Measurements from ENCODE around the gene WASL. TPM values are rescaled to one million over a fixed set of nuclear protein-coding genes. Genes with fewer than 3 reads are reported as not detected.

The WASL gene
- total RNA-seq, 1 experiment from 2014 or later: 34.4 TPM

GRCh38 chr7:123727071-123727837 is 21.5 kb downstream of the WASL start (continued):
- TF ChIP-seq ZSCAN18 (CRISPR knock-in tag; IDR thresholded peaks at IDR 0.05) (no peak), ZNF416 (CRISPR knock-in tag; IDR thresholded peaks at IDR 0.05) (no peak), JAZF1 (CRISPR knock-in tag; IDR thresholded peaks at IDR 0.05) (no peak), GTF2I (CRISPR knock-in tag; conservative IDR thresholded peaks at IDR 0.05) (no peak), IRF2 (CRISPR knock-in tag; IDR thresholded peaks at IDR 0.05; ENCODE audit: borderline replicate concordance, low read depth) (no peak), NFATC4 (CRISPR knock-in tag; IDR thresholded peaks at IDR 0.05) (no peak), ZNF263 (CRISPR knock-in tag; IDR thresholded peaks at IDR 0.05; ENCODE audit: low read depth) (no peak), SOX15 (CRISPR knock-in tag; IDR thresholded peaks at IDR 0.05) (no peak), KAT7 (CRISPR knock-in tag; IDR thresholded peaks at IDR 0.05; ENCODE audit: borderline replicate concordance) (no peak), ZBTB21 (CRISPR knock-in tag; IDR thresholded peaks at IDR 0.05; ENCODE audit: borderline replicate concordance) (no peak)

DNA sequence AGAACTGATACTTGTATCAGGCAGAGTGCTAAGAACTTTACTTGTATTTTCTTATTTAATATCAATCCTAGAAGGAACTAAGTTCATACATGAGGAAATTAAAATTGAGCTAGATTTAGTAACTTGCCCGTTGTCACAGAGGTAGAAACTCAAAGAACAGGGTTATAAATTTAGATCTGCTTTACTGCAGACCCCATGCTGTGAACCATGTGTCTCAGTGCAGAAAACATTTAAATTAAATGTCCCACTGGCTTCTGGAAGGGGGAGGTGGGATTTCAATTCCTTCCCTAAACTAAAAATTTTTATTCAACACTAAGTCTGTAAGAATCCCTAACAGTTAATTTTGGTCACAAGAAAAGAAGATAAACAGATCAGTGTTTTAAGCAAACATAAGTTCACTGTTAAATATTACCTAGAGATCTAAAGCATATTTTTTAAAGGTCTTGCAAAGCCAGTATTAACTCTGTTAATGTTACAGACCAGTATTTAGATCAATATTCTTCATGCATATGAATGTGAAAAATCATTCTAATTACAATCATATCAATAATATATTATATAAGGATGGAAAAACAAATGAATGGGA is 23.1 kb downstream of the WASL start:
- POLR2A ChIA-PET: no interaction called here
- ATAC-seq (no peak), DNase-seq (ENCODE audit: low spot score) (no peak)
- CTCF ChIA-PET: no interaction called here
- H3K36me3 Mint-ChIP-seq: no peaks in the 10 kb centered on the region
- H3K27ac Mint-ChIP-seq: peak overlapping the region; percentile 72; the same call in 1 of the 2 replicates
- H3K9me3 Mint-ChIP-seq: no peaks in the 10 kb centered on the region
- H3K4me3 Mint-ChIP-seq: no peak overlapping the region; the same call in 1 of the 2 replicates
- TF ChIP-seq ZNF423 (CRISPR knock-in tag; IDR thresholded peaks at IDR 0.05) (no peak), AR (CRISPR knock-in tag; IDR thresholded peaks at IDR 0.05) (no peak), ZSCAN18 (CRISPR knock-in tag; IDR thresholded peaks at IDR 0.05) (no peak), ZNF232 (CRISPR knock-in tag; IDR thresholded peaks at IDR 0.05) (no peak), MLX (CRISPR knock-in tag; IDR thresholded peaks at IDR 0.05) (no peak), NFYB (CRISPR knock-in tag; conservative IDR thresholded peaks at IDR 0.05; ENCODE audit: low read depth) (no peak), ZNF263 (CRISPR knock-in tag; IDR thresholded peaks at IDR 0.05; ENCODE audit: low read depth) (no peak), KAT7 (CRISPR knock-in tag; IDR thresholded peaks at IDR 0.05; ENCODE audit: borderline replicate concordance) (no peak), PRRX2 (CRISPR knock-in tag; IDR thresholded peaks at IDR 0.05) (no peak), ZNF416 (CRISPR knock-in tag; IDR thresholded peaks at IDR 0.05) (no peak), ZNF512 (CRISPR knock-in tag; IDR thresholded peaks at IDR 0.05; ENCODE audit: borderline replicate concordance) (no peak), ETV6 (CRISPR knock-in tag; IDR thresholded peaks at IDR 0.05) (no peak)
- TF ChIP-seq, protein P1, sequence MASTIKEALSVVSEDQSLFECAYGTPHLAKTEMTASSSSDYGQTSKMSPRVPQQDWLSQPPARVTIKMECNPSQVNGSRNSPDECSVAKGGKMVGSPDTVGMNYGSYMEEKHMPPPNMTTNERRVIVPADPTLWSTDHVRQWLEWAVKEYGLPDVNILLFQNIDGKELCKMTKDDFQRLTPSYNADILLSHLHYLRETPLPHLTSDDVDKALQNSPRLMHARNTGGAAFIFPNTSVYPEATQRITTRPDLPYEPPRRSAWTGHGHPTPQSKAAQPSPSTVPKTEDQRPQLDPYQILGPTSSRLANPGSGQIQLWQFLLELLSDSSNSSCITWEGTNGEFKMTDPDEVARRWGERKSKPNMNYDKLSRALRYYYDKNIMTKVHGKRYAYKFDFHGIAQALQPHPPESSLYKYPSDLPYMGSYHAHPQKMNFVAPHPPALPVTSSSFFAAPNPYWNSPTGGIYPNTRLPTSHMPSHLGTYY (CRISPR knock-in tag; IDR thresholded peaks at IDR 0.05): no peak
- H3K4me1 Mint-ChIP-seq: peaks cover 50% of the 10 kb centered on the region
- H3K27me3 Mint-ChIP-seq (ENCODE audit: low read depth): no peaks in the 10 kb centered on the region
